ENCODE results near the gene MAML2. TPM values are rescaled to one million over a fixed set of nuclear protein-coding genes. Genes with fewer than 3 reads are reported as not detected.

Gene MAML2
- total and polyA plus RNA-seq, 10 donors = 2.7 to 43.4 (median 27.2) TPM

DNA sequence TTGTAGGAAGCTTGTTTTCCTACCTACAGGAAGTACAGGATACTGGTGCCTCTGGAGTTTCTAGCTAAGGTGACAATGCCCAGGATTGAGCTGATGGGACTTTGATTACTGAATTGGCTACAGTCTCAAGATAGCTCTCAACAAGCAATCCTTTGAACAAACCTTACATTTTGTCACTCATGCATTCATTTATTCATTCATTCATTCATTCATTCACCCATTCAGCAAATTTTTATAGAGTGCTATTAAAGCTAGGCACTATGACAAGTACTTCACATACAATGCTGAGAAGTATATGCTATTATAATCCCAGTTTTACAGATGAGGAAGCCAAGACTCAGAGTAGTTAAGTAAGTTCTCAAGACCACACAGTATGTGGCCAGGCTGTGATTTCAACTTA is 316.0 kb downstream of the MAML2 start:
- no peaks in the 10 kb centered on the region for H3K27me3 ChIP-seq (replicated peaks in 1 of 7)
- H3K27ac ChIP-seq = no peak overlapping the region
- no peak for TF ChIP-seq POLR2AphosphoS5 (IDR thresholded peaks at IDR 0.05)
- TF ChIP-seq POLR2A (IDR thresholded peaks at IDR 0.05) = no peak
- TF ChIP-seq, protein P1, sequence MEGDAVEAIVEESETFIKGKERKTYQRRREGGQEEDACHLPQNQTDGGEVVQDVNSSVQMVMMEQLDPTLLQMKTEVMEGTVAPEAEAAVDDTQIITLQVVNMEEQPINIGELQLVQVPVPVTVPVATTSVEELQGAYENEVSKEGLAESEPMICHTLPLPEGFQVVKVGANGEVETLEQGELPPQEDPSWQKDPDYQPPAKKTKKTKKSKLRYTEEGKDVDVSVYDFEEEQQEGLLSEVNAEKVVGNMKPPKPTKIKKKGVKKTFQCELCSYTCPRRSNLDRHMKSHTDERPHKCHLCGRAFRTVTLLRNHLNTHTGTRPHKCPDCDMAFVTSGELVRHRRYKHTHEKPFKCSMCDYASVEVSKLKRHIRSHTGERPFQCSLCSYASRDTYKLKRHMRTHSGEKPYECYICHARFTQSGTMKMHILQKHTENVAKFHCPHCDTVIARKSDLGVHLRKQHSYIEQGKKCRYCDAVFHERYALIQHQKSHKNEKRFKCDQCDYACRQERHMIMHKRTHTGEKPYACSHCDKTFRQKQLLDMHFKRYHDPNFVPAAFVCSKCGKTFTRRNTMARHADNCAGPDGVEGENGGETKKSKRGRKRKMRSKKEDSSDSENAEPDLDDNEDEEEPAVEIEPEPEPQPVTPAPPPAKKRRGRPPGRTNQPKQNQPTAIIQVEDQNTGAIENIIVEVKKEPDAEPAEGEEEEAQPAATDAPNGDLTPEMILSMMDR (IDR thresholded peaks at IDR 0.05 in 8 of 11, conservative IDR thresholded peaks at IDR 0.05 in 3 of 11) = no peak
- DNase-seq = no peak
- H3K4me1 ChIP-seq = peaks cover 0 to 8% (median 0%) of the 10 kb centered on the region in 6 donors
- no peak overlapping the region for H3K4me3 ChIP-seq
- intact Hi-C loops (cut with DNase I; ENCODE audit: low total_unique reads) = no loop called here
- H3K9me3 ChIP-seq = no peaks in the 10 kb centered on the region
- H3K36me3 ChIP-seq = no peaks in the 10 kb centered on the region

DNA sequence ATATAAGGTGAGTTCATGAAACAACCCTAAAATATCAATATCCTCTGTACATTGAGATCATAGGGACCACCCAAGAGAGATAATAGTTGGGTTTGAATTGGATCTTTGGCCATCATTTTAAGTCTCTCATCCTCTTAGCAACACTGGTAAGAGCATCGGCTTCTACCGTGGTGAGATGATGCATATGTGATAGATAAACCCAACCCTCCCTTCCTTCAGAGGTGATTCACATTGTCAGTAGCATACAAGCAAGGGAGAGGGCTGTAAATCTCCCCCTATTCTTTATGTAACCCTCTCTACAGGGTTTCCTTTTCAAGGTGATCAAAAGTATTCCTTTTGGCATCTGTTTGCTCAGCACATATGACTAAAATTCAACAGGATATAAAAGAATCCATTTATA is 316.7 kb downstream of the MAML2 start:
- WGBS, 5 donors = 73 to 89% (median 87%) methylated on average over 2 of the region's 2 CpGs
- Histone ChIP-seq H3K4me3 (no peak overlapping the region), H3K27ac (no peak overlapping the region), H3K36me3 (no peaks in the 10 kb centered on the region), H3K9me3 (no peaks in the 10 kb centered on the region), H3K4me1 (peaks cover 0 to 8% (median 0%) of the 10 kb centered on the region in 6 donors), H3K27me3 (replicated peaks in 1 of 7) (no peaks in the 10 kb centered on the region)
- intact Hi-C loops (cut with DNase I; ENCODE audit: low total_unique reads) = no loop called here
- DNase-seq = no peak
- TF ChIP-seq, protein P1 (IDR thresholded peaks at IDR 0.05 in 8 of 11, conservative IDR thresholded peaks at IDR 0.05 in 3 of 11) = no peak
- TF ChIP-seq POLR2A (IDR thresholded peaks at IDR 0.05) = no peak

DNA sequence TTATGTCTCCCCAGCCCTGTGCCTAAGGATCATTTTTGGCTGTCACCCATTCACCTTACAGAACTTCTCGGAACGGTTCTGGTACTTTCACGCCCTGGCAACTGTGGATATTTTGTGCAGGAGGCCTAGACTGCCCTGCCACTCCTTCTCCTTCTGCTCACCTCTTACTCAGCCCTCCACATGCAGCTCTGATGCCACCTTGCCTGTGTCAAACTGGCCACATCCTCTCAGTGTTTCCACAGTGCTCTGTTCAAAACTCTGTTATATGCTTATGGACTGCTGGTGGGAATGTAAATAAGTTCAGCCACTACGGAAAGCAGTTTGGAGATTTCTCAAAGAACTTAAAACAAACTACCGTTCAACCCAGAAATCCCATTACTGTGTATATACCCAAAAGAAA is 318.3 kb downstream of the MAML2 start:
- Histone ChIP-seq H3K4me1 (peaks cover 0 to 8% (median 0%) of the 10 kb centered on the region in 6 donors), H3K9me3 (no peaks in the 10 kb centered on the region), H3K36me3 (no peaks in the 10 kb centered on the region), H3K27ac (no peak overlapping the region), H3K4me3 (no peak overlapping the region), H3K27me3 (replicated peaks in 1 of 7) (no peaks in the 10 kb centered on the region)
- TF ChIP-seq, protein P1 (IDR thresholded peaks at IDR 0.05 in 8 of 11, conservative IDR thresholded peaks at IDR 0.05 in 3 of 11) = no peak
- intact Hi-C loops (cut with DNase I; ENCODE audit: low total_unique reads) = no loop called here
- 94 to 99% (median 95%) methylated on average over 5 of the region's 5 CpGs for WGBS, 5 donors
- no peak for DNase-seq

DNA sequence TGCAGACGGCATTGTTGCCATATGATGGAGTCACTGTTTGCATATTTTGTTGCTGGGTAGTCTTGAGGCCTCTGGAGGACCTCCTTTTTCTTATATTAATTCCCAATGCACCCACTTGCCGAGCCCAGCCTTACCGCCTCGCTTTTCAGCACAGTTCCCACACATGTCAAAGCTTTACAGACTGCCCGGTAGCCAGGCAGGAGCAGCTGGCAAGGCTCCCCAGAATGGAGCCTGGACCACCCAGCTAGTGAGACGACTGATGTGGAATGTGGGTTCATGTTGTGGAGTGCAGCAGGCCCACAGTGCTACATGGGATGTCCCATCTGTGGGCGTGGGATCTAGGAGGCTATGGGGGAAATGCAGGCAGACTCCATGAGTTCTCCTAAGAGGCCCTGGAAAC is 319.7 kb downstream of the MAML2 start:
- H3K4me3 ChIP-seq = no peak overlapping the region
- no peak overlapping the region for H3K27ac ChIP-seq
- WGBS, 5 donors = 78 to 94% (median 88%) methylated on average over 7 of the region's 7 CpGs
- no peaks in the 10 kb centered on the region for H3K9me3 ChIP-seq
- intact Hi-C loops (cut with DNase I; ENCODE audit: low total_unique reads) = no loop called here
- no peaks in the 10 kb centered on the region for H3K27me3 ChIP-seq (replicated peaks in 1 of 7)
- TF ChIP-seq, protein P1 (IDR thresholded peaks at IDR 0.05 in 8 of 11, conservative IDR thresholded peaks at IDR 0.05 in 3 of 11) = no peak
- TF ChIP-seq POLR2AphosphoS5 (IDR thresholded peaks at IDR 0.05) = no peak
- H3K4me1 ChIP-seq = no peaks in the 10 kb centered on the region
- no peak for DNase-seq
- H3K36me3 ChIP-seq = no peaks in the 10 kb centered on the region

All from spleen (tissue), 11 donors.